IMR-90 (cell line): ENCODE data around the gene FNDC11. TPM values are rescaled to one million over a fixed set of nuclear protein-coding genes. Genes with fewer than 3 reads are reported as not detected.

Source experiments
- ATAC-seq: fragments of 200-7000 bp; cut with Tn5 transposase; 2 replicates; pipeline ENCODE4 v1.9.1; 2020; ENCODE audit warnings: low read depth, mild to moderate bottlenecking, moderate library complexity
- BruUV-seq: library from RNA; stranded (reverse); fragments of 400-500 nt; replicated peaks from 2 replicates; lab custom pipeline; 2021; lab: Mats Ljungman, UMichigan
- CTCF ChIA-PET: fragments of 300-600 bp; formaldehyde crosslinking; extraction: SDS; loops from one replicate; lab custom pipeline; 2021; ENCODE audit warnings: antibody characterized with exemption; lab: Yijun Ruan, JAX
- POLR2A ChIA-PET: fragments of 300-600 bp; sonication (Branson Sonifier 250); formaldehyde crosslinking; loops from one replicate; lab custom pipeline; 2022; ENCODE audit warnings: antibody characterized with exemption; ENCODE audit not compliant: unreplicated experiment; lab: Charles Lee
- DNase-seq: peaks from one replicate; pipeline ENCODE4 v3.0.0; 2013
- H2AFZ ChIP-seq: replicated peaks from 2 replicates; pipeline ENCODE3; 2013; ENCODE audit warnings: low read length, mild to moderate bottlenecking; ENCODE audit not compliant: poor library complexity
- H2AK5ac ChIP-seq: 2 replicates; pipeline ENCODE4 v1.6.1; 2013; ENCODE audit warnings: low read depth, low read length, inconsistent platforms
- H2AK9ac ChIP-seq: replicated peaks from 2 replicates; pipeline ENCODE3; 2013; ENCODE audit warnings: mild to moderate bottlenecking, low read depth, low read length, moderate library complexity; ENCODE audit not compliant: poor library complexity
- H2BK120ac ChIP-seq: 2 replicates; pipeline ENCODE4 v1.6.1; 2013; ENCODE audit warnings: low read depth, low read length, inconsistent platforms
- H2BK15ac ChIP-seq: 3 replicates; pipeline ENCODE4 v1.6.1; 2013; ENCODE audit warnings: low read depth, low read length, inconsistent platforms
- H2BK20ac ChIP-seq: 2 replicates; pipeline ENCODE4 v1.6.1; 2013; ENCODE audit warnings: low read depth, mild to moderate bottlenecking, inconsistent platforms, low read length, moderate library complexity
- H2BK5ac ChIP-seq: 2 replicates; pipeline ENCODE4 v1.6.1; 2013; ENCODE audit warnings: mild to moderate bottlenecking, low read depth, low read length, inconsistent platforms; ENCODE audit not compliant: poor library complexity, severe bottlenecking
- H3K14ac ChIP-seq: replicated peaks from 2 replicates; pipeline ENCODE4 v1.6.1; 2013; ENCODE audit warnings: low read depth, low read length, inconsistent platforms
- H3K18ac ChIP-seq: 2 replicates; pipeline ENCODE4 v1.6.1; 2013; ENCODE audit warnings: low read depth, low read length, control low read depth
- H3K23ac ChIP-seq: 2 replicates; pipeline ENCODE4 v1.6.1; 2013; ENCODE audit warnings: low read depth, low read length, inconsistent platforms
- H3K27ac ChIP-seq: 2 replicates; pipeline ENCODE4 v1.5.1; 2013; ENCODE audit warnings: mild to moderate bottlenecking, control low read depth, low read length; ENCODE audit not compliant: insufficient read depth
- H3K27me3 ChIP-seq: 2 replicates; pipeline ENCODE4 v1.6.1; 2013; ENCODE audit warnings: low read length; ENCODE audit not compliant: control insufficient read depth, insufficient read depth
- H3K36me3 ChIP-seq: 2 replicates; pipeline ENCODE4 v1.6.1; 2013; ENCODE audit warnings: low read length, mixed read lengths; ENCODE audit not compliant: control insufficient read depth, insufficient read depth
- H3K4ac ChIP-seq: 2 replicates; pipeline ENCODE4 v1.6.1; 2013; ENCODE audit warnings: low read depth, low read length, inconsistent platforms
- H3K4me1 ChIP-seq: 2 replicates; pipeline ENCODE4 v1.6.1; 2013; ENCODE audit warnings: low read length, mixed read lengths; ENCODE audit not compliant: control insufficient read depth, insufficient read depth
- H3K4me2 ChIP-seq: 2 replicates; pipeline ENCODE4 v1.6.1; 2013; ENCODE audit warnings: low read depth, mild to moderate bottlenecking, control low read depth, low read length, moderate library complexity
- H3K4me3 ChIP-seq: 2 replicates; pipeline ENCODE4 v1.5.1; 2013; ENCODE audit warnings: low read depth, mild to moderate bottlenecking, control low read depth, low read length, moderate library complexity; ENCODE audit not compliant: insufficient read depth
- H3K56ac ChIP-seq: 2 replicates; pipeline ENCODE4 v1.6.1; 2013; ENCODE audit warnings: low read length, inconsistent platforms; ENCODE audit not compliant: insufficient read depth; ENCODE audit errors: extremely low read depth
- H3K79me1 ChIP-seq, 2 experiments: 2 replicates each; pipeline ENCODE4 v1.6.1; 2013; ENCODE audit warnings: low read length in 2 of 2, inconsistent platforms in 1 of 2, low read depth in 1 of 2
- H3K9ac ChIP-seq: 2 replicates; pipeline ENCODE4 v1.6.1; 2013; ENCODE audit warnings: low read depth, low read length, control low read depth
- H3K9me1 ChIP-seq: 2 replicates; pipeline ENCODE4 v1.6.1; 2013; ENCODE audit warnings: low read length, inconsistent platforms; ENCODE audit not compliant: insufficient read depth
- H3K9me3 ChIP-seq: 2 replicates; pipeline ENCODE4 v1.6.1; 2013; ENCODE audit warnings: low read length; ENCODE audit not compliant: control insufficient read depth, insufficient read depth
- H4K20me1 ChIP-seq: 2 replicates; pipeline ENCODE4 v1.6.1; 2013; ENCODE audit warnings: low read length, inconsistent platforms; ENCODE audit not compliant: insufficient read depth
- H4K5ac ChIP-seq: 2 replicates; pipeline ENCODE4 v1.6.1; 2013; ENCODE audit warnings: mild to moderate bottlenecking, low read depth, low read length, control low read depth
- H4K8ac ChIP-seq, 2 experiments: 2 replicates each; pipeline ENCODE4 v1.6.1; 2013; ENCODE audit warnings: low read depth in 2 of 2, low read length in 2 of 2, control low read depth in 1 of 2, inconsistent platforms in 1 of 2
- H4K91ac ChIP-seq: 2 replicates; pipeline ENCODE4 v1.6.1; 2013; ENCODE audit warnings: low read depth, low read length, inconsistent platforms; ENCODE audit not compliant: insufficient read depth
- RFX5 ChIP-seq: IDR thresholded peaks from 2 replicates; pipeline ENCODE4 v1.8.0; 2012; ENCODE audit warnings: low read depth, mild to moderate bottlenecking, low read length, moderate library complexity
- WGBS, 2 experiments: methylation state at CpG; one replicate each; pipeline versions ENCODE4 v1.1.5 to v1.1.7; 2013; ENCODE audit warnings: missing lambda C conversion rate in 2 of 2; ENCODE audit not compliant: insufficient read length in 1 of 2; ENCODE audit errors: extremely low coverage in 2 of 2; 5-methylcytosine and 5-hydroxymethylcytosine counted together
- dilution Hi-C: fragments of 300-500 bp; cut with HindIII; formaldehyde crosslinking; loops from one replicate; pipeline ENCODE4 v1.14.3; 2018; ENCODE audit warnings: low sequenced_read_pairs; ENCODE audit not compliant: unreplicated experiment
- in situ Hi-C: fragments of 300-500 bp; cut with MboI; formaldehyde crosslinking; loops from 3 replicates; pipeline ENCODE4 v1.14.3; 2019; ENCODE audit warnings: low sequenced_read_pairs, inconsistent platforms, mixed read lengths
- intact Hi-C: fragments of 100-400 bp; cut with micrococcal nuclease; formaldehyde crosslinking; loops from 2 replicates; pipeline ENCODE4 v1.10.0; 2022
- polyA plus RNA-seq, 3 experiments: library from polyadenylated mRNA; depleted of rRNA; stranded (reverse); fragments of >200 nt; gene quantifications; 2 replicates each; pipeline ENCODE4 v1.2.3, GENCODE V29; 2012; ENCODE audit warnings: low replicate concordance in 1 of 3
- total RNA-seq: library from RNA; depleted of rRNA; stranded (reverse); fragments of >200 nt; gene quantifications from 2 replicates; pipeline ENCODE4 v1.2.3, GENCODE V29; 2012

FNDC11 gene
- total and polyA plus RNA-seq, 2 of the 4 experiments (the other 2 are of a cell fraction), result 0.36 to 1.0 TPM

DNA sequence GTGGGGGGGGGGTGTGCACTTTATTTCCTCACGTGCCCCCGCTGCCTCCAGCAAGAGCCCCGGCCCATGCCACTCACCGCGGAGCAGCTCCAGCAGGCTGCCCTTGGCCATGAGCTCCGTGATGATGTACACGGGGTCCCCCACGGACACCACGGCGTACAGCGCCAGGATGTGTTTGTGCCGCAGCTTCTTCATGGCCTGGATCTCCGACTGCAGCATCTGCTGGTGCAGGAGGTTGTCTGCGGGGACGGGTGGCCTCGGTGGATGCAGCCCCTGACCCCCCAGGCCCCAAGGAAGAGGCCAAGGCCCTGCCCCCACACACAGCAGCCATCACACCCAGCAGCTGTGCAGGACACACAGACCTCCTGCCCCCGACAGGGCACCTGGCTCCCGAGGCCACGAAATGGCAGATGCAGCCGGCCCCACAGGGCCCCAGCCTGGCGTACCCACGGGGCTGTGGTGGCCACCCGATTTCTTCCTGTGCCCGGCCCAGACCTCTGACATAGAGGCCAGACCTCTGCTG is 21.4 kb upstream of the FNDC11 start:
- H3K27me3 ChIP-seq, result peaks cover 4% of the 10 kb centered on the region; the same call in 1 of the 2 replicates
- no peak for ATAC-seq
- H4K8ac ChIP-seq, result no peak overlapping the region
- H3K4me1 ChIP-seq, result no peaks in the 10 kb centered on the region; the same call in 1 of the 2 replicates
- H3K18ac ChIP-seq, result no peak overlapping the region
- no peak overlapping the region for H3K4me3 ChIP-seq
- dilution Hi-C loops (no loop called here), in situ Hi-C loops (loop anchor here (10.0 kb wide), 2 partner anchors 332 to 442 kb away; partner anchors contain the start of genes ABHD16B, SAMD10 and TPD52L2), intact Hi-C loops (loop anchor here (10.0 kb wide), 1 partner anchor 122 kb away; the partner anchor contains the start of genes RTEL1 and STMN3)
- H2BK15ac ChIP-seq, result no peak overlapping the region
- H2AK9ac ChIP-seq, result peak overlapping the region; percentile 55
- H2BK20ac ChIP-seq, result no peak overlapping the region
- no peak overlapping the region for H2BK120ac ChIP-seq
- H3K56ac ChIP-seq, result no peak overlapping the region
- no peak overlapping the region for H2AFZ ChIP-seq
- no peak for DNase-seq
- no peak for TF ChIP-seq RFX5
- no peak overlapping the region for H2AK5ac ChIP-seq
- no TSS peak for BruUV-seq
- H2BK5ac ChIP-seq, result peak overlapping the region; percentile 20
- no peak overlapping the region for H4K91ac ChIP-seq
- POLR2A ChIA-PET, result no interaction called here
- no peak overlapping the region for H3K9ac ChIP-seq
- no peaks in the 10 kb centered on the region for H4K20me1 ChIP-seq
- H4K5ac ChIP-seq, result no peak overlapping the region
- no peak overlapping the region for H3K14ac ChIP-seq
- no peak overlapping the region for H3K27ac ChIP-seq
- CTCF ChIA-PET, result no interaction called here
- no peaks in the 10 kb centered on the region for H3K9me3 ChIP-seq
- no peak overlapping the region for H3K23ac ChIP-seq
- no peak overlapping the region for H3K4me2 ChIP-seq
- WGBS, 2 experiments, result 75% methylated on average over 15 of the region's 24 CpGs; no CpG with 5 or more reads in 1 of the 2 experiments
- H3K79me1 ChIP-seq, result no peaks in the 10 kb centered on the region
- H3K36me3 ChIP-seq, result no peaks in the 10 kb centered on the region
- no peaks in the 10 kb centered on the region for H3K9me1 ChIP-seq
- H3K4ac ChIP-seq, result no peak overlapping the region
